GM06990 (cell line): ENCODE results near the gene MTMR3.

Source experiments
- DNase-seq: peaks from one replicate; pipeline ENCODE4 v3.0.0-alpha.2; 2011; ENCODE audit not compliant: insufficient read length; ENCODE audit errors: extremely low read depth
- H3K27me3 ChIP-seq: replicated peaks from 2 replicates; pipeline ENCODE4 v1.6.0; 2011; ENCODE audit warnings: low read length; ENCODE audit not compliant: control insufficient read depth, insufficient read depth
- H3K36me3 ChIP-seq: 2 replicates; pipeline ENCODE4 v1.5.1; 2011; ENCODE audit warnings: low read length; ENCODE audit not compliant: control insufficient read depth, insufficient read depth
- H3K4me3 ChIP-seq: replicated peaks from 2 replicates; pipeline ENCODE4 v1.5.1; 2011; ENCODE audit warnings: low read depth, mild to moderate bottlenecking, control low read depth, low read length
- TF ChIP-seq, protein P1 (sequence below): IDR thresholded peaks from 2 replicates; pipeline ENCODE4 v1.5.1; 2011; ENCODE audit warnings: low read length, control low read depth, mild to moderate bottlenecking, inconsistent platforms; ENCODE audit not compliant: insufficient read depth, poor library complexity, severe bottlenecking

MTMR3 gene

DNA sequence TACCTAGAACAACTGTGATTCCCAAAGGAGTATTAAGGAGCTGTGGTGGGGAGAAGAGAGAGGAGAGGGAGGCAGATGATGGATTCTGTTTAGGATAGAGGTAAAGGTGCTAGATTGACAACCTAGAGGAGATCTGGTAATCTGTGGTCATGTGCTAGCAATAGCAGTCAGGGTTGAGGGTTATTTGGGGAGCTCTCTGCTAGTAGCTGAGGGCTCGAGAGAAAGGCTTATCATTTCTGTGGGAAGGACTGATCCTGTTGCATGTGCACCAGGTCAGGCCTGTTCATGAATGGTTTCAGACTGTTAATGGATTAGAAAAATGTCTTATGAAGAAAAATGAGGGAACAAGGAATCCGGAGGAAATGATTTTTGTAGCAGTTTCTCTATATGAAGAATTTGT is 63.2 kb downstream of the MTMR3 start:
- DNase-seq = no peak
- Histone ChIP-seq H3K27me3 (no peaks in the 10 kb centered on the region), H3K4me3 (no peak overlapping the region), H3K36me3 (no peaks in the 10 kb centered on the region)
- TF ChIP-seq, protein P1, sequence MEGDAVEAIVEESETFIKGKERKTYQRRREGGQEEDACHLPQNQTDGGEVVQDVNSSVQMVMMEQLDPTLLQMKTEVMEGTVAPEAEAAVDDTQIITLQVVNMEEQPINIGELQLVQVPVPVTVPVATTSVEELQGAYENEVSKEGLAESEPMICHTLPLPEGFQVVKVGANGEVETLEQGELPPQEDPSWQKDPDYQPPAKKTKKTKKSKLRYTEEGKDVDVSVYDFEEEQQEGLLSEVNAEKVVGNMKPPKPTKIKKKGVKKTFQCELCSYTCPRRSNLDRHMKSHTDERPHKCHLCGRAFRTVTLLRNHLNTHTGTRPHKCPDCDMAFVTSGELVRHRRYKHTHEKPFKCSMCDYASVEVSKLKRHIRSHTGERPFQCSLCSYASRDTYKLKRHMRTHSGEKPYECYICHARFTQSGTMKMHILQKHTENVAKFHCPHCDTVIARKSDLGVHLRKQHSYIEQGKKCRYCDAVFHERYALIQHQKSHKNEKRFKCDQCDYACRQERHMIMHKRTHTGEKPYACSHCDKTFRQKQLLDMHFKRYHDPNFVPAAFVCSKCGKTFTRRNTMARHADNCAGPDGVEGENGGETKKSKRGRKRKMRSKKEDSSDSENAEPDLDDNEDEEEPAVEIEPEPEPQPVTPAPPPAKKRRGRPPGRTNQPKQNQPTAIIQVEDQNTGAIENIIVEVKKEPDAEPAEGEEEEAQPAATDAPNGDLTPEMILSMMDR = no peak

DNA sequence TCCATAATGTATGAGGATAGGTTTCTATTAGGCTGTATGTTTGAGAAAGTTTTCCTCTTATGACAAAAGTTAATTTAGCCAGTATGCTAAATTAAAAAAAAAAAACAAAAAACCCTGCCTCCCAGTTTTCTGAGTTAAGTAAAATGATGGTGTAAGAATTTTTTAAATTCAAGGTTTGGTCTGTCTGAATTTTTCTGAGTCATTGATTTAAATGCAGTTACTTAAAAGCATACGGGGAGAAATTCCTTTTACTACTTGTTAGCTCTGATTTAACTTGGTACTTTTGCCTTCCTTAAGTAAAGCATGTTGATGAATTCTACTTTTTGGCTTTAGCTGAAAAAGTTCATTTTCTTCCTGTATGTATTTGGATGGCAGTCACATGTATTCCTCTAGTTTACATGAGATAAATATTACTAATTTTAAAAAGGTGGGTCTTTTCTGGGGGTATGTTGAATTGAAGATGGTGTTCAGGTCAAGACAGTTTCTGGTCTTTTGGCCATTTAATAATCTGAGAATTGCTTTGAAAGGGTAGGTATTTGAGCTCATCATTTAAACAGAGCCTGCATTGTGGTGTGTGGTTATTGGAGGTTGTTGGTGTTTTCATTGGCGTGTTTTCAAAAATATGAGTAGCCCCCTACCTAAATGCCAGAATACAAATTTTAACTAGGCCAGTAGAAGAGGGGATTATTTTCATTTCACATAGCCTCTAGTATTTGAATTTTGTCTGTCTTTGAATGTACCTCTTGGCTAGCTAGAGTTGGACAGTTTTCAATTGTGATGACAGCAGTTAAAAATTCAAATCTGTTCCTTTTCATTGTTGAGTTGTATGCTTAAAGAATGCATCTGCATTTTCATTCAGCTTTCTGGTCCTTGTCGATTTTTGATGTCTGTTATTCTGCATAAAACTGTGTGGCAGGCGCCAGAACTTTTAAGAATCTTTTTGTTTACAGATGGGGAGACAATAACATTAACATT is 64.7 kb downstream of the MTMR3 start:
- Histone ChIP-seq H3K4me3 (no peak overlapping the region), H3K27me3 (no peaks in the 10 kb centered on the region), H3K36me3 (no peaks in the 10 kb centered on the region)
- TF ChIP-seq, protein P1 = no peak
- no peak for DNase-seq

- H3K36me3 ChIP-seq = no peaks in the 10 kb centered on the region
- no peak overlapping the region for H3K4me3 ChIP-seq
- H3K27me3 ChIP-seq = no peaks in the 10 kb centered on the region
- TF ChIP-seq, protein P1 = no peak
- no peak for DNase-seq
These were observed 65.4 kb downstream of the MTMR3 start for GRCh38 chr22:29948385-29948769.

DNA sequence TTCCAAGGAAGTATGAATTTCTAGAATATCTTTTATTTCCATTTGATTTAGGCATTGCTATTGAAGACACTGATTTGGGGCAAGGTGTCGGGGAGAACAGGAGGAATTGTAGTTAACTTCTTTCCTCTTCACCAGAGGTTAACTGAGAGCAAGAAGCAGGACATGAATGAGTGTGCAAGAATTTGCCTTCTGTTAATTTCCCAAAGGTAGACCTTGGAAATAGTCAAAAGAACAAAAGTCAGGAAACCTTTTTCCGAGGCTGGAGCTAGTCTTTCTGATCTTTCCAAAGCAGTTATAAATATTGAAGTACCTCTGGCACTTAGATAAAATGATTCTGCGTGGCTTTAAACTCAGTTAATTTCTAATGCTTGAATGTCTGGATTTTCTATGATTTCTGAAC is 66.9 kb downstream of the MTMR3 start:
- Histone ChIP-seq H3K27me3 (no peaks in the 10 kb centered on the region), H3K4me3 (no peak overlapping the region), H3K36me3 (no peaks in the 10 kb centered on the region)
- DNase-seq = no peak
- TF ChIP-seq, protein P1 = no peak

DNA sequence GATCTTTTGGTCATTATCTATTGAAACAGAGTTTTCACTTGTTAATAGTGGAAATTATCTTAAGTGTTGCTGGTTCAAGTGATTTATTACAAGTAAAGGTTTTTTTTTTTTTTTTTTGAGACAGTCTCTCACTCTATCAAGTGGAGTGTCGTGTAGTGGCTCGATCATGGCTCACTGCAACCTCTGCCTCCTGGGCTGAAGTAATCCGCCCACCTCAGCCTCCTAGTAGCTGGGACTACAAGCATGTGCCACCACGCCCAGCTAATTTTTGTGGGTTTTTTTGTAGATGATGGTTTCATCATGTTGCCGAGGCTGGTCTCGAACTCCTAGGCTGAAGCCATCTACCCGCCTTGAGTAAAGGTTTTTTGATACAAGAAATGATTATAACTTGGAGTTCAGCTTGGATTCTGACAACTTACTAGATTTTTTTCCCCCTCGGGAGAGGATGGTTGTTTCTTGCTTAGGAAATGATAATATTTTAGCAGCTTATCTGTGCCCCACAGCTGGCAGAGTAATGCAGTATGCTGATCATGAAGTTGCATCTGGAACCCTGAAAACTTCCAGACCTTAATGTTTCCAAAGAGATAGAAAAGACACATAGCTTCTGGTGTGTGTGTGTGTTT is 68.9 kb downstream of the MTMR3 start:
- Histone ChIP-seq H3K4me3 (no peak overlapping the region), H3K36me3 (no peaks in the 10 kb centered on the region), H3K27me3 (no peaks in the 10 kb centered on the region)
- TF ChIP-seq, protein P1 = no peak
- DNase-seq = no peak
